Uterus (tissue), 2 donors: ENCODE data around the gene SYTL2.

Source experiments
- POLR2A ChIP-seq, 2 donors: fragments of 450-650 bp; IDR thresholded peaks; one replicate each; pipeline ENCODE4 v1.6.1; 2016; ENCODE audit warnings: antibody characterized with exemption in 2 of 2, mild to moderate bottlenecking in 1 of 2, moderate library complexity in 1 of 2
- TF ChIP-seq, protein P1 (sequence below), 4 experiments: fragments of 200-600 bp in 2 of 4; fragments of 450-650 bp in 2 of 4; sonication (generic) in 2 of 4; IDR thresholded peaks; one replicate each; pipeline ENCODE4 v1.5.1; 2016 to 2019; ENCODE audit warnings: antibody characterized with exemption in 4 of 4, mild to moderate bottlenecking in 2 of 4, moderate library complexity in 1 of 4

DNA sequence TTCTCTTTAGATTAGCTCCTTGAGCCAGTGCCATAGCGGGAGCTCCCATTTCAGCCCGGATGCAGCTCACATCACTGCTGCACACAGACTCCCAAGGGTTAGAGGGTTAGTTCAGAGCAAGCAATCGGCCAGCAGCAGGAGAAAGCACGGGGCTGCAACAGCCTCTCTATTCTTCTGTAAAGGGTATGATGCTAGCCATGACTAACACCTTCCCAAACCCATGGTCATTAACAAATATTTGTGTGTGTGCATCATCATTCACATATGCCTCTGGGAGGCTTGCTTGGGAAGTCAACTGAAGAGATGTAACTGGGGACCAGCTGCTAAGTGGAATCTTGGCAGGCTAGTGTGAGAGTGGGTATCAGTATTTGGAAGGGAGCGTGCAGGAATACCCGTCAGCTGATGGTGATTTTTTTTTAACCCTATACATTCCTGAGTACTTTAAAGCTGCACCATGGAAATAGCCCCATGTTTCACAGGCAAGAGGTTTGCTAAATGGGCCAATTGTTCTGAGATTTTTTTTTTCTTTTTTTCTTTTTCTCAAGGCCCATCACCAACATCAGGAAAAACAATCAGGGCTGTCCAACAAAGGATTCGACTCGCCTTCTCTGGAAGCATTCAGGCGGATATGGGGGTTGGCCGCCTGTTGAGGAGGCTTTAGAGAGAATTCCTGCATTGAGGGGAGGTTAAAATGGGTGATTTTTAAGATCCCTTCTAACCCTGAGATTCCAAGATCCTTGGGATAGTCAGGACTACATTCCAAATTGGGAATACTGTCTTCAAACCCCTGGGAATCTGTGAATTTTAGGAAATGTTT lies 91.7 kb downstream of the SYTL2 start:
- TF ChIP-seq POLR2A (IDR thresholded peaks at IDR 0.05) = no peak
- TF ChIP-seq, protein P1, sequence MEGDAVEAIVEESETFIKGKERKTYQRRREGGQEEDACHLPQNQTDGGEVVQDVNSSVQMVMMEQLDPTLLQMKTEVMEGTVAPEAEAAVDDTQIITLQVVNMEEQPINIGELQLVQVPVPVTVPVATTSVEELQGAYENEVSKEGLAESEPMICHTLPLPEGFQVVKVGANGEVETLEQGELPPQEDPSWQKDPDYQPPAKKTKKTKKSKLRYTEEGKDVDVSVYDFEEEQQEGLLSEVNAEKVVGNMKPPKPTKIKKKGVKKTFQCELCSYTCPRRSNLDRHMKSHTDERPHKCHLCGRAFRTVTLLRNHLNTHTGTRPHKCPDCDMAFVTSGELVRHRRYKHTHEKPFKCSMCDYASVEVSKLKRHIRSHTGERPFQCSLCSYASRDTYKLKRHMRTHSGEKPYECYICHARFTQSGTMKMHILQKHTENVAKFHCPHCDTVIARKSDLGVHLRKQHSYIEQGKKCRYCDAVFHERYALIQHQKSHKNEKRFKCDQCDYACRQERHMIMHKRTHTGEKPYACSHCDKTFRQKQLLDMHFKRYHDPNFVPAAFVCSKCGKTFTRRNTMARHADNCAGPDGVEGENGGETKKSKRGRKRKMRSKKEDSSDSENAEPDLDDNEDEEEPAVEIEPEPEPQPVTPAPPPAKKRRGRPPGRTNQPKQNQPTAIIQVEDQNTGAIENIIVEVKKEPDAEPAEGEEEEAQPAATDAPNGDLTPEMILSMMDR (IDR thresholded peaks at IDR 0.05) = no peak
